ENCODE data around the gene CTNNAL1. TPM values are rescaled to one million over a fixed set of nuclear protein-coding genes. Genes with fewer than 3 reads are reported as not detected.

CTNNAL1 gene
- total and polyA plus RNA-seq, 2 of the 8 experiments (the other 6 are each of a cell fraction or from before 2014, with no cell fraction given), result 23.2 to 66.1 TPM

DNA sequence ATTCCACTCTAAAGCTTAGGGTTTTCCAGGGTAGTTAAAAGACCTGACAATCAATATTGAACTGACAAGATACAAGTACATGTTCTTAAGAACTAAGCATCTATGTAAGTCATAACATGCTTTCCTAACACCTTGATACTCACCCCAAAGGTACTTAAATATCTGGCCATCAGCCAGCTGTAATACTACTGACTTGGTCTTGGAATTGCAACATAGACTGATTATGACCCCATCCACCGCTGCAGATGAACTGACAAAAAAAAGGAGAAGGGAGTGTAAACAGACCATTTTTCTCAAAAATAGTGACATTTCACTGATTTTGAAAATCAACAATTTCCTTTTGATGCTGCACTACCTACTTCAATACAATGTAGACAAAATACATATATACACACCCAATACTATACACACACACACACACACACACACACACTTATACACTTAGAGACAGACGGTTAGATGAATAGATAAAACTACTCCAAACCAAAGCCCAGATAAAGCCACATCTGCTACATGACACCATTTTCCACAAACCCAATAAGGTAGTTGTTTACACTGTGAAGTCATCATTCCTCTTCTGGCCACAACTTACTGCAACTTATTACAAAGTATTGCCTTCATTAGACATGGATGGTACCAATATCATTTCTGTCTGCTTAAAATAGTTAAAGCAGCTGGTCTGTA lies 109.7 kb downstream of the CTNNAL1 start:
- H2BK12ac ChIP-seq (ENCODE audit: low read depth, low read length), result no peak overlapping the region
- POLR2A ChIA-PET (ENCODE audit: partially characterized antibody), result no interaction called here
- no peak overlapping the region for H2BK5ac ChIP-seq (ENCODE audit: low read depth, low read length)
- no peak for FAIRE-seq
- no peak overlapping the region for H2BK120ac ChIP-seq (replicated peaks; ENCODE audit: low read depth, low read length)
- WGBS, 2 experiments (ENCODE audit: extremely low coverage in 1 of 2, insufficient coverage in 1 of 2, insufficient read length in 1 of 2, insufficient replicate concordance in 2 of 2, low coverage in 1 of 2, low lambda C conversion rate in 2 of 2, missing lambda C conversion rate in 1 of 2), result 92% methylated on average over 2 of the region's 2 CpGs; no CpG with 5 or more reads in 1 of the 2 experiments
- no peak overlapping the region for H2BK20ac ChIP-seq (ENCODE audit: low read length)
- DNase-seq (ENCODE audit: low read depth in 1 of 2, low spot score in 2 of 2), result no peak
- H3K79me2 ChIP-seq (ENCODE audit: control insufficient read depth in 1 of 2, insufficient read depth in 2 of 2, low read length in 2 of 2), result no peaks in the 10 kb centered on the region
- no peak overlapping the region for H3K9ac ChIP-seq (replicated peaks in 1 of 4; ENCODE audit: extremely low read depth in 1 of 4, low read depth in 3 of 4, low read length in 3 of 4)
- no peak overlapping the region for H3K4me3 ChIP-seq (ENCODE audit: extremely low read depth in 1 of 4, insufficient read depth in 2 of 4, low read depth in 3 of 4, low read length in 4 of 4)
- no peak overlapping the region for H3K4ac ChIP-seq (replicated peaks; ENCODE audit: insufficient read length, low read depth, low read length)
- no peak for TF ChIP-seq SP4 (IDR thresholded peaks at IDR 0.05; ENCODE audit: low read length)
- TF ChIP-seq CTBP2 (IDR thresholded peaks at IDR 0.05; ENCODE audit: borderline replicate concordance, insufficient read depth, insufficient read length, low read length), result no peak
- no peak for TF ChIP-seq JUN (IDR thresholded peaks at IDR 0.05; ENCODE audit: low read depth, low read length)
- no peak overlapping the region for H2AFZ ChIP-seq (ENCODE audit: low read length)
- no peaks in the 10 kb centered on the region for H3K79me1 ChIP-seq (ENCODE audit: low read depth, low read length)
- H4K91ac ChIP-seq (replicated peaks; ENCODE audit: insufficient read length, low read length), result no peak overlapping the region
- no peak overlapping the region for H4K8ac ChIP-seq (ENCODE audit: extremely low read depth, insufficient read depth, low read length)
- no peak overlapping the region for H3K4me2 ChIP-seq (ENCODE audit: insufficient read depth in 1 of 2, low read depth in 2 of 2, low read length in 2 of 2)
- no peaks in the 10 kb centered on the region for H3K9me3 ChIP-seq (ENCODE audit: insufficient read depth in 2 of 2, low read depth in 1 of 2, low read length in 1 of 2)
- no peak overlapping the region for H3K14ac ChIP-seq (ENCODE audit: insufficient read length)
- no peak overlapping the region for H2BK15ac ChIP-seq (ENCODE audit: low read length)
- H4K20me1 ChIP-seq (replicated peaks in 1 of 2; ENCODE audit: control insufficient read depth in 1 of 2, insufficient read depth in 2 of 2, low read length in 2 of 2), result peaks cover 0 to 4% of the 10 kb centered on the region in 2 experiments
- H3K27ac ChIP-seq (ENCODE audit: low read depth, low read length), result no peak overlapping the region
- no peaks in the 10 kb centered on the region for H3K27me3 ChIP-seq (replicated peaks in 1 of 4; ENCODE audit: control insufficient read depth in 3 of 4, extremely low read depth in 1 of 4, insufficient read depth in 3 of 4, low read length in 3 of 4)
- no peak overlapping the region for H3K23ac ChIP-seq (ENCODE audit: insufficient read length)
- CTCF ChIA-PET (ENCODE audit: partially characterized antibody), result interaction anchor here (0.7 kb wide), 1 partner anchor 9 kb away, joined by 3 read pairs; no protein-coding TSS in a partner anchor
- H3K56ac ChIP-seq (replicated peaks; ENCODE audit: insufficient read length, low read depth, low read length), result no peak overlapping the region
- H3K4me1 ChIP-seq (replicated peaks in 1 of 4; ENCODE audit: control insufficient read depth in 3 of 4, insufficient read depth in 4 of 4, low read length in 3 of 4), result no peaks in the 10 kb centered on the region
- H2AK5ac ChIP-seq (ENCODE audit: low read depth, low read length), result no peak overlapping the region
- no peak overlapping the region for H3K18ac ChIP-seq (ENCODE audit: extremely low read depth, low read length)
- H3K23me2 ChIP-seq (ENCODE audit: low read depth, low read length), result peaks cover 2% of the 10 kb centered on the region; the same call in 1 of the 2 replicates
- no peak overlapping the region for H4K5ac ChIP-seq (ENCODE audit: insufficient read length, low read depth, low read length)
- peaks cover 12 to 66% (median 40%) of the 10 kb centered on the region in 4 experiments for H3K36me3 ChIP-seq (ENCODE audit: control insufficient read depth in 2 of 4, insufficient read depth in 4 of 4, low read length in 3 of 4)
